ENCODE measurements around the gene CHIT1.

The CHIT1 gene

DNA sequence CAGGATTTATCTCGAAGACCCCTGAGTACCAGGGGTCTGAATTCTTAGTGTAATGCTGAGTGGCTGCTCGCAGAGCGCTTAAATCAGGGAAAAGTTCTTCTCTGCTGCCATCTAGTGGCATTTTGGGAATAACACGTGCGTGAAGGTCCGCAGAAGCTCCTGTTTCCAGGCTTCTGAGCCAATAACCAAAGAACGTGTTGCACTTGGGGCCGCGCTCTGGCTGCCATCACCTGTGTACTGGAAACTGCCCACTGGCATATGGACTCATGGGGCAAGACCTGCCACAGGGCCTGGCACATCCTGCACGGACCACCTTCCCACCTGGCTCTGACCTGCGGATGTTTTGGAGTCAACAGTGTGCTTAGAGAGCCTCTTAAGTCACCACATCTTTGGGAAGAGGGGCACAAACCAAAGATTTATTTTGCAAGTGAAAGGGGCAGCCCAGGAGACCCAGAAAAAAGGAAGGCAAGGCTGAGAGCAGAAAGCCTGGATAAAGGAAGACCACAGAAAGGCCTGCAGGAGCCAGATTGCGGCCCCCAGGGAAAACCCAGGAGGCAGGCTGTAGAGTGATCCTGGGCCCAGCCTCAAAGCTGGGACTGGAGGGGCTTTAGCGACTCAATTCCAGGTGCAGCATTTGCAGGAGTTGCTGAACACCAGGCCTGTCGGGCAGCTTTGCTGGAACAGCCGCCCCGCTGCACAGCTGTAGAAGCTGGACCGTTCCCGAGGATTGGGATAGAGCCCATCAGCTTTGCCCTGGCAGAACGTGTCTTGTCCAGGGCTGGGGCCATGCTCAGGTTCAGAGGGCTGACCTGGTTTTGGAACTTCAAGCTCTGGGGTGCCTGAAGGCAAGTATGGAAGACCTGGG, 13.0 kb downstream of the CHIT1 start:
- peak; percentile 74 to 86 for TF ChIP-seq CTCF (IDR thresholded peaks at IDR 0.05)
- no peak overlapping the region for H3K4me3 ChIP-seq

GRCh38 chr1:203215573-203215972, 13.9 kb downstream of the CHIT1 start:
- no peaks in the 10 kb centered on the region for H3K4me1 ChIP-seq
- intact Hi-C loops (cut with DNase I; ENCODE audit: low total_unique reads): loop anchor here (5.0 kb wide), 1 partner anchor 98 kb away; no protein-coding TSS in a partner anchor
- no peak for TF ChIP-seq CTCF (IDR thresholded peaks at IDR 0.05)
- H3K27me3 ChIP-seq: peaks cover 0 to 25% of the 10 kb centered on the region in 2 donors
- H3K4me3 ChIP-seq: no peak overlapping the region
- H3K36me3 ChIP-seq: no peaks in the 10 kb centered on the region
- DNase-seq: no peak
- no peaks in the 10 kb centered on the region for H3K9me3 ChIP-seq
- no peak overlapping the region for H3K27ac ChIP-seq

More for the DNA sequence above, 13.0 kb downstream of the CHIT1 start:
- DNase-seq: peak; percentile 43 to 69
- H3K27me3 ChIP-seq: peaks cover 0 to 25% of the 10 kb centered on the region in 2 donors
- no peaks in the 10 kb centered on the region for H3K36me3 ChIP-seq
- intact Hi-C loops (cut with DNase I; ENCODE audit: low total_unique reads): loop anchor here (2.0 to 5.0 kb wide), 2 partner anchors 99 to 176 kb away; no protein-coding TSS in a partner anchor
- no peak overlapping the region for H3K27ac ChIP-seq
- H3K4me1 ChIP-seq: no peaks in the 10 kb centered on the region
- no peaks in the 10 kb centered on the region for H3K9me3 ChIP-seq

- no peak for DNase-seq
- H3K27me3 ChIP-seq: peaks cover 0 to 25% of the 10 kb centered on the region in 2 donors
- no peak for TF ChIP-seq CTCF (IDR thresholded peaks at IDR 0.05)
- intact Hi-C loops (cut with DNase I; ENCODE audit: low total_unique reads): loop anchor here (5.0 kb wide), 1 partner anchor 98 kb away; no protein-coding TSS in a partner anchor
- no peaks in the 10 kb centered on the region for H3K9me3 ChIP-seq
- H3K4me1 ChIP-seq: no peaks in the 10 kb centered on the region
- H3K27ac ChIP-seq: no peak overlapping the region
- H3K4me3 ChIP-seq: no peak overlapping the region
- no peaks in the 10 kb centered on the region for H3K36me3 ChIP-seq
These were observed 14.6 kb downstream of the CHIT1 start for GRCh38 chr1:203214871-203215270.

DNA sequence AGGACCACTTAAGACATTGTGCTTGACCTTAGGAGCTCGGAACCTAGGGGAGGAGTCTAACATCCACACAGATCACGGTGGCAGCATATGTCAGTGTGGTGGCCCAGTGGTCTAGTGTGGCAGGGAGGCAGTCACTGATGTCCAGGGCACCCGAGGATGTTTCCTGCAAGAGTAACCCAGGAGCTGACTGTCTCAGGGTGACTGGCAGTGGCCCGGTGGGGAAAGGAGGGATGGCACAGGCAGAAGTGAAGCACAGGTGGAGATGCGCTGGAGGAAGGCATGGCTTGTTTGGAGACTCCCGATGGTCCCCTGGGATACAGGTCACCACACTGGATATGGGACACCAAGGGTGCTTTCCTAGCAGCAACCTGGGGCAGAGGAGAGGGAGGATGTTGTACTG, 16.3 kb downstream of the CHIT1 start:
- no peak overlapping the region for H3K4me3 ChIP-seq
- H3K4me1 ChIP-seq: no peaks in the 10 kb centered on the region
- peaks cover 0 to 25% of the 10 kb centered on the region in 2 donors for H3K27me3 ChIP-seq
- no peaks in the 10 kb centered on the region for H3K9me3 ChIP-seq
- H3K27ac ChIP-seq: no peak overlapping the region
- H3K36me3 ChIP-seq: no peaks in the 10 kb centered on the region
- TF ChIP-seq CTCF (IDR thresholded peaks at IDR 0.05): no peak
- no peak for DNase-seq
- intact Hi-C loops (cut with DNase I; ENCODE audit: low total_unique reads): no loop called here

DNA sequence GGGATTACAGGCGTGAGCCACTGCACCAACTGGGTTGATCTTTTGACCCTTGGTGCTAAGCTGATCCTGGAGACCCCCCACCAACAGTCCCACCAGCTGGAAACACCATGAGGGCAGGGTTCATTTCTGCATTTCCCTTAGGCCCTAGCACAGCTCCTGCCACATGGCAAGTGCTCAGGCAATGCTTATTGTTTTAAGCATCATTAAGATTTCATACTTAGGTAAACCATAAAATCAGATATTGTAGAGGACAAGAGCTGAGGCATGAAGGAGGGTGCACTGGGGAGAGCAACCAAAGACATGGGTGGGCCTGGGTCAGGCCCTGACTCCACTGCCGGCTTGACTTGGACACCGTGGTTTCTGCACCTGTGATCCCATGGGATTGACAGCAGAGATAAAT, 17.7 kb downstream of the CHIT1 start:
- Histone ChIP-seq H3K27ac (no peak overlapping the region), H3K4me3 (no peak overlapping the region), H3K9me3 (no peaks in the 10 kb centered on the region), H3K27me3 (peaks cover 0 to 15% of the 10 kb centered on the region in 2 donors), H3K36me3 (no peaks in the 10 kb centered on the region), H3K4me1 (no peaks in the 10 kb centered on the region)
- intact Hi-C loops (cut with DNase I; ENCODE audit: low total_unique reads): no loop called here
- no peak for DNase-seq
- TF ChIP-seq CTCF (IDR thresholded peaks at IDR 0.05): no peak

All from tibial artery (tissue), 4 donors.